Fibroblast of villous mesenchyme (primary cell): ENCODE measurements around the gene ITIH3. TPM values are rescaled to one million over a fixed set of nuclear protein-coding genes. Genes with fewer than 3 reads are reported as not detected.

ENCODE experiments used
- DNase-seq: peaks from one replicate; pipeline ENCODE4 v3.0.0-alpha.2; 2010; ENCODE audit warnings: low read depth
- H3K4me3 ChIP-seq: 2 replicates; pipeline ENCODE4 v1.5.1; 2011; ENCODE audit warnings: low read depth, mild to moderate bottlenecking, low read length
- CTCF ChIP-seq: IDR thresholded peaks from 2 replicates; pipeline ENCODE4 v1.5.1; 2012; ENCODE audit warnings: low read depth, mild to moderate bottlenecking, low read length; ENCODE audit not compliant: insufficient read depth
- total RNA-seq: library from RNA; depleted of rRNA; stranded (reverse); fragments of >200 nt; gene quantifications from 2 replicates; pipeline ENCODE4 v1.2.3, GENCODE V29; 2012

The ITIH3 gene
- total RNA-seq, 1 donor = 8.2 TPM

- TF ChIP-seq CTCF = no peak
- H3K4me3 ChIP-seq = no peak overlapping the region
- DNase-seq = no peak
Observed at GRCh38 chr3:52843881-52844280, 49.3 kb downstream of the ITIH3 start.

GRCh38 chr3:52844290-52844975 lies 49.8 kb downstream of the ITIH3 start:
- DNase-seq = no peak
- no peak overlapping the region for H3K4me3 ChIP-seq
- no peak for TF ChIP-seq CTCF

- H3K4me3 ChIP-seq = no peak overlapping the region
- DNase-seq = peak; percentile 42
- TF ChIP-seq CTCF = no peak
Observed at GRCh38 chr3:52845157-52845556, 50.6 kb downstream of the ITIH3 start.

GRCh38 chr3:52845691-52846431 lies 51.3 kb downstream of the ITIH3 start:
- DNase-seq = no peak

GRCh38 chr3:52846432-52846965 lies 51.9 kb downstream of the ITIH3 start:
- no peak for TF ChIP-seq CTCF
- DNase-seq = no peak
- H3K4me3 ChIP-seq = no peak overlapping the region

More at GRCh38 chr3:52845691-52846431, 51.3 kb downstream of the ITIH3 start:
- H3K4me3 ChIP-seq = no peak overlapping the region
- peak; percentile 48 for TF ChIP-seq CTCF

- DNase-seq = no peak
- no peak overlapping the region for H3K4me3 ChIP-seq
- no peak for TF ChIP-seq CTCF
Observed at GRCh38 chr3:52847241-52847640, 52.6 kb downstream of the ITIH3 start.
